Activated T-cell treated with anti-CD3 and anti-CD28 coated beads, Interleukin-2, amount 50 U/mL, for 24 hours (primary cell): ENCODE measurements around the gene TTC39A.
"Not testable (repeated sequence)": the region's sequence is repeated elsewhere in the genome, so short reads cannot be mapped to it uniquely, and the experiment has no call there.

Experiments
- DNase-seq: peaks from one replicate; pipeline ENCODE4 v3.0.0-alpha.2; 2020
- H3K27ac Mint-ChIP-seq: 2 replicates; pipeline ENCODE4 v1.8.0; 2020; ENCODE audit warnings: mild to moderate bottlenecking, mixed read lengths
- H3K27me3 Mint-ChIP-seq: 2 replicates; pipeline ENCODE4 v1.8.0; 2020; ENCODE audit warnings: mixed read lengths
- H3K36me3 Mint-ChIP-seq: 2 replicates; pipeline ENCODE4 v1.8.0; 2020; ENCODE audit warnings: low read depth, mixed read lengths
- H3K4me1 Mint-ChIP-seq: 2 replicates; pipeline ENCODE4 v1.8.0; 2020; ENCODE audit warnings: low read depth, mixed read lengths
- H3K4me3 Mint-ChIP-seq: 2 replicates; pipeline ENCODE4 v1.8.0; 2020; ENCODE audit warnings: mild to moderate bottlenecking, moderate library complexity, mixed read lengths
- H3K9me3 Mint-ChIP-seq: 2 replicates; pipeline ENCODE4 v1.8.0; 2020; ENCODE audit warnings: mixed read lengths

The TTC39A gene

DNA sequence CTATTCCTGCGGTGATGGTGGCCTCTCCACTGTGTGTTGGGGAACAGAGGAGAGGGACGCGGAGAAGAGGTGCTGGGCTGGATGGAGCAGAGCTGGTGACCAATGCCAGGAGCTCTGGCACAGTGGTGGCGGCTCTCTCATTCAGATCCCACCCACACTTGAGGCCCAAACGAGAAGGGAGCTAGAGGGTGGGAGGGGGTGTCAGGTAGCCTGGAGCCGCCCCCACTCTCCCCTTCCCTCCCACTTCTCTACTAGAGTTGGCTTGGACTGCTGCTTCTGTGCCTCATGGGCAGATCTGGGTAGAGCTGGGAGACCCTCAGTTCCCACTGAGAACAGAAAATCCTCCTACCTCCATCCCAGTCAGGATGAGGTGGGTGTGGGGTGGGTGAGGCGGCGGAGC is 3.5 kb downstream of the TTC39A start:
- peaks cover 17% of the 10 kb centered on the region for H3K4me1 Mint-ChIP-seq
- H3K27ac Mint-ChIP-seq: no peak overlapping the region
- DNase-seq: no peak
- H3K27me3 Mint-ChIP-seq: peaks cover 34% of the 10 kb centered on the region
- H3K36me3 Mint-ChIP-seq: no peaks in the 10 kb centered on the region
- H3K4me3 Mint-ChIP-seq: no peak overlapping the region
- H3K9me3 Mint-ChIP-seq: no peaks in the 10 kb centered on the region

DNA sequence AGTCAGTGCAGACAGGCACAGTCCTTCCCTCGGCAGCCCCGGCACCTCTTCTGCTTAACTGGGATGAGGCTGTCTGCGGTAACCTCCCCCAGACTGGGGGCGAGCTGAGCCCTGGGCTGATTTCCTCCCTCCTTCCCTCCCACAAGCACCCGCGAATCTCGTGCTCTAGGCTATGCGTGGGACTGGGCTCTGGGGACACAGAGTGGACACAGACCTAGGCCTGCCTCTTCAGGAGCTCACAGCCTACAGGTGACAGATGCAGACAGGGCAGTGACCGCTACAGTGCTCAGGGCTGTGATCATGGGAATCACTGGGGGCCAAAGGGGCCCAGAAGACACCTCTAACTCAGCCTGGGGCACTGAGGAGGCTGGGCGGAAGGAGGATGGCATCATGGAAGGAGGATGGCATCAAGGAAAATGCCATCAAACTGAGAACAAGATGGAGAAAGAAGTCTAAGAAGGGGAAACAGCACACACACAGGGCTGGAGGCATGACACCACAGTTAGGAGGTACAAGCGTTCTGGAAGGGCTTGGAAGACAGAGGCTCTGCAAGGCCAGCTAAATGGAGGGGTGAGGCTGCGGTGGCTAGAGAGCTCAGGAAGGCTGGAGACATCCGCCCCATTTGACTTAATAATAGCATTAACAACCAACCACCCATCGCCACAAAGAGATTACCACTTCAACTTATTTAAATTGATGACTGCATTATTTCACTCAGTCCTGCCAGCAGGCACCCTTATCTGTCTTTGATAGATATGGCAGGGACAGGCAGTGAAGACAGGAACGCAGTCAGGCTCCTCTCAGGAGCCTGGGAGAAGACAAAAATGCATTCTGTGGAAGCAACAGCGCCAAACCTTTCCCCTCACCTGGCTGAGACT is 4.2 kb downstream of the TTC39A start:
- peaks cover 10% of the 10 kb centered on the region for H3K4me1 Mint-ChIP-seq
- H3K27ac Mint-ChIP-seq: no peak overlapping the region
- no peaks in the 10 kb centered on the region for H3K9me3 Mint-ChIP-seq
- no peak overlapping the region for H3K4me3 Mint-ChIP-seq
- H3K36me3 Mint-ChIP-seq: no peaks in the 10 kb centered on the region
- no peak for DNase-seq
- peaks cover 27% of the 10 kb centered on the region for H3K27me3 Mint-ChIP-seq

DNA sequence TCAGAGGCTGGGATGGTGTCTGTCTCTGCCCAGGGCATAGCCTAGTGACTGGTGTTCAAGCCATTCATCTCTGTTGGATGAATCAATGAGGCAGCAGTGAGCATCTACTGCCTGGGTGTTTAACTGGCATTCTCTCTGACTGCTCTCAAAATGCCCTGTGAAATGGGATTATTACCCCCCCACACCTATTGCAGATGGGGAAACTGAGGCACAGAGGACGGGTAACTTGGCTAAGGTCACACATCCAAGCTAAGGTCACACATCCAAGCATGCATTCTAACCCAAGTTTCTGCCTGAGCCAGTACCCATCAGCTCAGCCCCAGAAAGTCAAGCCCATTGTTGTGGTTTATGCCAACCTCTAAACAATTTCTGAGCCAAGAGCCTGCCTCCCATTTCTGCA is 5.0 kb downstream of the TTC39A start:
- Mint-ChIP-seq H3K9me3 (no peaks in the 10 kb centered on the region), H3K27ac (no peak overlapping the region), H3K4me3 (no peak overlapping the region), H3K27me3 (peaks cover 21% of the 10 kb centered on the region), H3K36me3 (no peaks in the 10 kb centered on the region), H3K4me1 (peaks cover 4% of the 10 kb centered on the region)
- no peak for DNase-seq

DNA sequence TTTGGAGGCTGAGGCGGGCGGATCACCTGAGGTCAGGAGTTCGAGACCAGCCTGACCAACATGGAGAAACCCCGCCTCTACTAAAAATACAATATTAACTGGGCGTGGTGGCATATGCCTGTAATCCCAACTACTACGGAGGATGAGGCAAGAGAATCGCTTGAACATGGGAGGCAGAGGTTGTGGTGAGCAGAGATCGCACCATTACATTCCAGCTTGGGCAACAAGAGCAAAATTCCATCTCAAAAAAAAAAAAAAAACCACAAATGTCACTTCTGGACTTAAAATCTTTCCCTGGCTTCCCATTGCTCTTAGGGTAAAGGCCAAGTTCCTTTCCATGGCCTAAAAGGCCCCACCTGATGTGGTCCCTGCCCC is 5.4 kb downstream of the TTC39A start:
- peaks cover 21% of the 10 kb centered on the region for H3K27me3 Mint-ChIP-seq
- not testable (repeated sequence) for DNase-seq, H3K36me3 Mint-ChIP-seq, H3K4me1 Mint-ChIP-seq, H3K4me3 Mint-ChIP-seq, H3K9me3 Mint-ChIP-seq, H3K27ac Mint-ChIP-seq

DNA sequence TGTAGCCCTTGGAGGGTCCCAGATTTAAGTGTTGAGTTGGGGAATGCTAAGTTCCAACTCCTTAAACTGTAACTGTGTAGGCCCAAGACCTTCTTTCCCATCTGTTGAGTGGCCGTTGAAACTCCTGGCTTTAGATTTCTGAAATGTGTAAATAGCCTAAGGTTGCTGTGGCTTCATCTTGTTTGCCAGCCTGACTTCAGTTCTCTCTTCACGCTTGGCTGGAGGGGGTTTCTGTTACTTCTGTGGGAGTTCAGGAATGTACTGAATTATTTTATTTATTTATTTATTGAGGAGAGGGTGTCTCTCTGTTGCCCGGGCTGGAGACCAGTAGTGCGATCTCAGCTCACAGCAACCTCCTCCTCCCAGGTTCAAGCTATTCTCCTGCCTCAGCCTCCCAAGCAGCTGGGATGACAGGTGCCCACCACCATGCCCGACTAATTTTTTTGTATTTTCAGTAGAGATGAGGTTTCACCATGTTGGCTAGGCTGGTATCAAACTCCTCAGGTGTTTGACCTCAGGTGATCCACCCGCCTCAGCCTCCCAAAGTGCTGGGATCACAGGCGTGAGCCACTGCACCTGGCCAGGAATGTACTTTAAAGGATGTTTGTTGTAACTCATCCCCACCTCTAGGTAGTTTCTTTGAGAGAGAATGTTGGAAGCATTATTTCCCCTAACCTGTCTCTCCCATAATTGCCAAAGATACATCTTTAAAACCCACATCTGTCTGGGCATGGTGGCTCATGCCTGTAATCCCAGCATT is 5.9 kb downstream of the TTC39A start:
- Mint-ChIP-seq H3K9me3 (no peaks in the 10 kb centered on the region), H3K27ac (no peak overlapping the region), H3K4me1 (peaks cover 2% of the 10 kb centered on the region), H3K36me3 (no peaks in the 10 kb centered on the region), H3K27me3 (peaks cover 15% of the 10 kb centered on the region), H3K4me3 (no peak overlapping the region)
- no peak for DNase-seq

DNA sequence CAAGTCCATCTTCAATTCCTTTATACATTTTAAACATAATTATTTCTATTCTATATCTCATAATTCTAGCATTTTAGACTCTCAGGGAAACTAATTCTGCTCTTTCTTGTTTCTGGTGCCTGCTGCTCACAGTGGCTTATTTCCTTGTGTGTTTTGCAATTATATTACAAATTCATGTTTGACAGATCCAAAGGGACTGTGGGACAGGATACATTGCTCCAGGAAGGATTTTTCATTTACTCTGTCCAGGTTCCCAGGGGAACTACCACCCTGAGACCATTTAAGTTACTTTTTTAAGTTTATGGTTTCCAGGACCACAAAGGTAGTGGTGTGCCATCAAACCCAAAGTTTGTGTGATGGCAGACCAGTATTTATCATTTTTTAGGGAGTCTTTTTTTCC is 6.6 kb downstream of the TTC39A start:
- H3K9me3 Mint-ChIP-seq: no peaks in the 10 kb centered on the region
- no peak overlapping the region for H3K27ac Mint-ChIP-seq
- H3K36me3 Mint-ChIP-seq: no peaks in the 10 kb centered on the region
- DNase-seq: no peak
- no peak overlapping the region for H3K4me3 Mint-ChIP-seq
- H3K27me3 Mint-ChIP-seq: peaks cover 8% of the 10 kb centered on the region
- H3K4me1 Mint-ChIP-seq: peaks cover 2% of the 10 kb centered on the region

DNA sequence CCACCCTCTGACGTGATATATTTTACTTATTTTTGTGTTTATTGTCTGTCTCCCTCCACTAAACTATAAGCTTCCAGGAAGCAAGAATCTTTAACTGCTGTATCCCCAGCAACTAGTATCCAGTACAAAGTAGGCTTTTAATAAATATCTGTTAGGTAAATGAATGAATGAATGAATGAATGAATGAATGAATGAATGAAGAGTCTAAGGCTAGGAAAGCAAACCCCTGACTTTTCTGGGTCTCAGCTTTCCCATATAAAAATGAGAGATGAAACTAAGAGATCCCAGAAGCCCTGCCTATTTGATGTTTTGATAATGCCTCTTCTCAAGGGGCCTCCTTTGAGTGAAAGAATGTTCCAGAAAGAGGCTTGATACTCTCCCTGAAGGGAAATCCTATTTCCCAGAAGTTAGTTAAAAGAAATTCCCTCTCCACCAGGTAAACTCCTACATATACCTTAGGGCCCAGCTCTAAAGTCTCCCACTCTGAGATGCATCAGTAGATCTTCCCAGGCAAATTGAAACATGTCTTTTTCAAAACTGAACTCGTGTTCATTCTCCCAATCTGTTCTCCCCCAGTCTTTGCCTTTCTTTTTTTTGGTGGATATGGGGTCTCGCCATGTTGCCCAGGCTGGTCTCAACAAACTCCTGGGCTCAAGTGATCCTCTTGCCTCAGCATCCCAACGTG is 7.8 kb downstream of the TTC39A start:
- Mint-ChIP-seq H3K36me3 (no peaks in the 10 kb centered on the region), H3K4me3 (no peak overlapping the region), H3K4me1 (peaks cover 2% of the 10 kb centered on the region), H3K9me3 (no peaks in the 10 kb centered on the region), H3K27me3 (peaks cover 3% of the 10 kb centered on the region), H3K27ac (no peak overlapping the region)
- DNase-seq: no peak

DNA sequence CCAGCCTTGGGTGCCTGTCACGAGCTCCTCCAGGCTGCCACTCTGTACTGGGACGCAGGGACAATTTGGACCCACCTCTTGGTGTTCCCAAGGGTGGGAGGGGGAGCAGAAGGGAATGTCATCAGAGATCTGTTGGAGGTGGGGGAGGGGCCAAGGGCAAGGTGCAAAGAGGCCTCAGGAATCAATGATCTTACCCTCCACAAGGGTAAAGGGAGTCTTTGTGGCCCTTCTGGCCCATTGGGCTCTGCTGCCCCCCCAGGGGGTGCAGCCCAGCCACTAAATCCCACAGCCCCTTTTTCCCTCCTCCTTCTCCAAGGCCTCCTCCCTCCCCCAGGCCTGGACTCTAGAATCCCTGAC is 8.5 kb downstream of the TTC39A start:
- Mint-ChIP-seq H3K36me3 (no peaks in the 10 kb centered on the region), H3K4me1 (no peaks in the 10 kb centered on the region), H3K27ac (no peak overlapping the region), H3K9me3 (no peaks in the 10 kb centered on the region), H3K27me3 (no peaks in the 10 kb centered on the region), H3K4me3 (no peak overlapping the region)
- DNase-seq: no peak

DNA sequence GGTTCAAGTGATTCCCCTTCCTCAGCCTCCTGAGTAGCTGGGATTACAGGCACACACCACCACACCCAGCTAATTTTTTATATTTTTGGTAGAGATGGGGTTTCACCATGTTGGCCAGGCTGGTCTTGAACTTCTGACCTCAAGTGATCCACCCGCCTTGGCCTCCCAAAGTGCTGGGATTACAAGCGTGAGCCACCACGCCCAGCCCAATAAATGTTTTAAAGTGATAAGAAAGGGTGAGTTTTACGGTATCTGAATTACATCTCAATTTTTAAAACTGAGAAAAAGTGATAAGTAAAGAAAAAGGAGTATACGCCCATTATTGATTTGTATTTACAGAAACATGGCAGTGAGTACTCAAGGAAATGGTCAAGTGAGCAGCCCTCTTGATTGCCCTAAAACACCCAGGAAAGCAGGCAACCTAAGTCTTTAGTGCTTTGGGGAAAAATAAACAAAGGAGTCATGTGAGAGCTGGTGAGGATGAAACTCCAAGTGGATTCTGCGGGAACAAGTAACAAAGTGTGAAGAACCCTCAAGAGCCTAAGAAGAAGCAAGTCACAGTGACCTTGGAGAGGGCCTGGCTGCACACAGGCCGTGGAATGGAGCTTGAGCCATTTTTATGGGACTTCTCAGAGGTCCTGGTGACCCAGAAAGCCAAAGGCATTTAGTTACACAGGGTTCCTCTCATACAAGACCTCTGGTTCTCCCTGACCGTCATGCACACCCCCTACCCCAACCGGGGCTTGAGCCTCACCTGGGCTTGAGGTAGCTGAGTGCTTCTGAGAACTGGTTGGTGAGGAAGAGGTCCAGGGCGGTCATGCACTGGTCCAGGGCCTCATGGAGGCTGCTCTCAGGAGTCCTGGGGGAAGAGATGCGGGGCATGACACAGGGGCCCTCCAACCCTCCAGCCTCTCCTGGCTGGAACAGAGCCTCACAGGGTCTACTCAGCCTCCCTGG is 9.1 kb downstream of the TTC39A start:
- Mint-ChIP-seq H3K4me1 (no peaks in the 10 kb centered on the region), H3K36me3 (no peaks in the 10 kb centered on the region), H3K4me3 (no peak overlapping the region), H3K9me3 (no peaks in the 10 kb centered on the region), H3K27ac (no peak overlapping the region), H3K27me3 (no peaks in the 10 kb centered on the region)
- DNase-seq: no peak

DNA sequence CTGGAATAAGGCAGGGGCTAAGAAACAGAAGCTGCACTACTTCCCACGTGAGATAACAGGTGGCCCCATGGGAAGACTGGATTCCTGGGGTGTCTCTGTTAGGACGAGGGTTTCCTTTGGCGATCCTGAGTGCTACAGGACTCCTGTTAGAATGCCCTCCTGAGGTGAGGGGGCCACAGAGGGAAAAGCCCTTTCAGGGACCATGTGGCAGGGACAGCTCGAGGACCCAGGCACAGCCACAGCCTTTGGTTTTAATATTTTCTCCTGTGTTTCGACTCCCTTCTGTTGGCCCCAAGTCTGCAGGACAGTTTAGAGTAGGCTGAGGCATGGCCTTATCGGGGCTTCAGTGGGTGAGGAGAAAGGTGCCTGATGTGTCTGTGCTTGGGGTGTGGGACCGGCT is 12.6 kb downstream of the TTC39A start:
- no peaks in the 10 kb centered on the region for H3K36me3 Mint-ChIP-seq
- no peak overlapping the region for H3K4me3 Mint-ChIP-seq
- H3K9me3 Mint-ChIP-seq: no peaks in the 10 kb centered on the region
- no peak overlapping the region for H3K27ac Mint-ChIP-seq
- DNase-seq: no peak
- H3K27me3 Mint-ChIP-seq: no peaks in the 10 kb centered on the region
- H3K4me1 Mint-ChIP-seq: peaks cover 9% of the 10 kb centered on the region

DNA sequence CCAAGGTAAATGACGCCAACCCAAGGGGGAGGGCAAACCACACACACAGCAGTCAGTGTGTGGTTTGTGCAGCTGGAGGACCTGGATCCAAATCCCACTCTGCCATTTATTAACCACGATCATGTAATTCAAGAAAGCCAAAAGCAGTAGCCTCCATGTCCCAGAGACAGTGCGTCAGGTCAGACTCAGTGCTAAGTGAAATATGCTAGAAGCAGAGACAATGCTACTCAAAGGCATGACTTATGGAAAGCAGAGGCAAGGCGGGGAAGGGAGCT is 13.6 kb downstream of the TTC39A start:
- Mint-ChIP-seq H3K4me1 (peaks cover 9% of the 10 kb centered on the region), H3K27ac (no peak overlapping the region), H3K27me3 (no peaks in the 10 kb centered on the region), H3K36me3 (no peaks in the 10 kb centered on the region), H3K9me3 (no peaks in the 10 kb centered on the region), H3K4me3 (no peak overlapping the region)
- DNase-seq: no peak

DNA sequence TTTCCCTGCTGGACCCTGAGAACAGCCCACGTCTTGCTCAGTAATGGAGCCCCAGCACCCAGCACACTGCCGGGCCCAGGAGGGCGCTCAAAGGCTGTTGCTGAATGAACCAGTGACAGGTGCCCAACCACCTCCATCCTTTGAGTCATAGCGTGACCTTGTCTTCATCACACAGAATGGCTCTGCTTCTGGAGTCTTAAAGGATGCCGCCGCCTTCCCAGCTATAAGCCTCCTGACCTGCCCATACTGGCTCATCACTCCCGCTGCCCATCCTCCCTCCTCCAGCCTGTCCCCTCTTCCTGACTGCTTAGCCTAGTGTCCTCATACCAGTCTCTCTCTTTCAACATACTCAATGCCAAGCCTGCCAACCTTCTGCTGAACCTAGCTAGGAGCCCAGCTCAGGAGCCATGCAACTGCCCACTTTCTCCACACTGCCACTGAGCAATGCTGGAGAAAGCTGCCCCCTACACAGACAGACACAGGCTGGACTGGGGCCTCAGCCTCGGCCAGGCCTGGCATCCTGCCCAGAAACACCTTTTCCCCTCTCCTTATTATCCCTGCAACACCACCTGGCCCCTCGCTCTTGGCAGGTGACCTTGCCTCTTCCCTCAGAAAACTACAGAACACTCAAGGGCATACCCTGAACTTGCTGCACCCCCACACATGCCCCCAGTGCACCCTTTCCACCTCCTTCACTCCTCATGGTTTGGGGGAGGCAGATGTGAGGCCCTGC is 14.1 kb downstream of the TTC39A start:
- no peak for DNase-seq
- no peak overlapping the region for H3K27ac Mint-ChIP-seq
- H3K27me3 Mint-ChIP-seq: no peaks in the 10 kb centered on the region
- H3K4me3 Mint-ChIP-seq: no peak overlapping the region
- H3K9me3 Mint-ChIP-seq: no peaks in the 10 kb centered on the region
- peaks cover 9% of the 10 kb centered on the region for H3K4me1 Mint-ChIP-seq
- no peaks in the 10 kb centered on the region for H3K36me3 Mint-ChIP-seq

DNA sequence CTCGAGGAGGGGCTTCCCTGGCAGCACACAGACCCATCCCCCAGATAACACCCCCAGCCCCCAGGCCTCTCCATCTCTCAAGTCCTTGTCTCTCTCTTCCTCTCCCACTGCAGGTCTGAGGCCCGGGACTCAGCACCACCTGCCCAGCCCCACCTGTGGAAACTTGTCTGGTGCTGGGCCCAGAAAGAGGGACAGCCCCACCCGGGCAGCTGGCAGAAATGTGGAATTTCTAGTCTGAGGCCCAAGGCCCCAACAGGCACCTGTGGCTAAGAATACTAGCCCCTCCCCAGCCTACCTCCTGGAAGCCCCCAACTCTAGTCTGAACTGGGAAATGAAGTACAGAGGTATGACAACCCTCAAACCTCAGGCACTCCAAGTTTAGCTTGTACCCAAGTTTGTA is 15.4 kb downstream of the TTC39A start:
- no peaks in the 10 kb centered on the region for H3K9me3 Mint-ChIP-seq
- peaks cover 11% of the 10 kb centered on the region for H3K4me1 Mint-ChIP-seq
- H3K27ac Mint-ChIP-seq: no peak overlapping the region

More for the DNA sequence above, 15.4 kb downstream of the TTC39A start:
- no peaks in the 10 kb centered on the region for H3K27me3 Mint-ChIP-seq
- DNase-seq: no peak
- no peak overlapping the region for H3K4me3 Mint-ChIP-seq
- H3K36me3 Mint-ChIP-seq: no peaks in the 10 kb centered on the region
